GM10248 (cell line): Measurements from ENCODE around the gene NDUFA7.

Experiments used
- CTCF ChIA-PET: fragments of 300-600 bp; sonication (Branson Sonifier 250); formaldehyde crosslinking; extraction: SDS; loops from one replicate; lab custom pipeline; 2021; ENCODE audit warnings: antibody characterized with exemption; lab: Yijun Ruan, JAX
- POLR2A ChIA-PET: fragments of 350-650 bp; sonication (Branson Sonifier 250); formaldehyde crosslinking; extraction: SDS; loops from one replicate; lab custom pipeline; 2020; ENCODE audit warnings: antibody characterized with exemption; lab: Yijun Ruan, JAX
- DNase-seq: peaks from one replicate; pipeline ENCODE4 v3.0.0; 2012; ENCODE audit errors: extremely low spot score
- TF ChIP-seq, protein P1 (sequence below): IDR thresholded peaks from 2 replicates; pipeline ENCODE4 v1.5.1; 2012; ENCODE audit warnings: mild to moderate bottlenecking, low read depth; ENCODE audit errors: extremely low read depth, missing control alignments, control extremely low read depth

NDUFA7 gene

DNA sequence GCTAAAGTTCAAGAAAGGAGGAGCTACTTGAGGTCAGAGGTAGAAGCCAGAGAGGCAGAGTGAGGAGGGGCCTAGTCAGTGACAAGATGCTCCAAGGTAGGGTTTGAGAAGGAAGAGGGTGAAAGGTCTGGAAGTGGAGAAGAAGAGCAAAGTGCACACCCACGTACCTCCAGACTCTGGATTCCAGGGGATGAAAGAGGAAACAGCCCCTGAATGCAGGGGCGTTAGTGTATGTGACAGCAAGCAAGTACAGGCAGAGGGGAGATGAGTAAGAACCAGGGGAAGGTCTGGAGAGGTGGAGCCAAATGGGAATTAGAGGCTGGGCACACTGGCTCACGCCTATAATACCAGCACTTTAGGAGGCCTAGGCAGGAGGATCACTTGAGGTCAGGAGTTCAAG lies 8.8 kb upstream of the NDUFA7 start:
- ChIA-PET CTCF (interaction anchor here (4.3 kb wide), 1 partner anchor 24 kb away, joined by 27 read pairs; no protein-coding TSS in a partner anchor), POLR2A (no interaction called here)
- TF ChIP-seq, protein P1, sequence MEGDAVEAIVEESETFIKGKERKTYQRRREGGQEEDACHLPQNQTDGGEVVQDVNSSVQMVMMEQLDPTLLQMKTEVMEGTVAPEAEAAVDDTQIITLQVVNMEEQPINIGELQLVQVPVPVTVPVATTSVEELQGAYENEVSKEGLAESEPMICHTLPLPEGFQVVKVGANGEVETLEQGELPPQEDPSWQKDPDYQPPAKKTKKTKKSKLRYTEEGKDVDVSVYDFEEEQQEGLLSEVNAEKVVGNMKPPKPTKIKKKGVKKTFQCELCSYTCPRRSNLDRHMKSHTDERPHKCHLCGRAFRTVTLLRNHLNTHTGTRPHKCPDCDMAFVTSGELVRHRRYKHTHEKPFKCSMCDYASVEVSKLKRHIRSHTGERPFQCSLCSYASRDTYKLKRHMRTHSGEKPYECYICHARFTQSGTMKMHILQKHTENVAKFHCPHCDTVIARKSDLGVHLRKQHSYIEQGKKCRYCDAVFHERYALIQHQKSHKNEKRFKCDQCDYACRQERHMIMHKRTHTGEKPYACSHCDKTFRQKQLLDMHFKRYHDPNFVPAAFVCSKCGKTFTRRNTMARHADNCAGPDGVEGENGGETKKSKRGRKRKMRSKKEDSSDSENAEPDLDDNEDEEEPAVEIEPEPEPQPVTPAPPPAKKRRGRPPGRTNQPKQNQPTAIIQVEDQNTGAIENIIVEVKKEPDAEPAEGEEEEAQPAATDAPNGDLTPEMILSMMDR: no peak
- DNase-seq: no peak

DNA sequence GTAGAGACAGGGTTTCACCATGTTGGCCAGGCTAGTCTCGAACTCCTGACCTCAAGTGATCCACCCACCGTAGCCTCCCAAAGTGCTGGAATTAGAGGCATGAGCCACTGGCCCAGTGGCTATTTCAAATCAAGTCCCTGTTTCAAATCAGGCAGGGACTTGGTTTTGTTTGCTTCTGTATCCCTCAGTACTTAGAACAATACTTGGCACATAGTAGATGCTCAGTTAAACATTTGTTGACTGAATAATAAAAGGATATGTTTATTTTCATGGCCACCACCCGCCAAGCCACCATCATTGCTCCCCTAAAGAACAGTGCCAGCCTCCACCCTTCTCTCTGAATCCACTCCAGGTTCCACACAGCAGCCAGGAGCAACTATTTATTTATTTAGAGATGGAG lies 4.3 kb upstream of the NDUFA7 start:
- CTCF ChIA-PET: no interaction called here
- TF ChIP-seq, protein P1: no peak
- POLR2A ChIA-PET: interaction anchor here (0.6 to 0.7 kb wide), 2 partner anchors 154 to 169 kb away, joined by 3 to 6 read pairs; no protein-coding TSS in a partner anchor
- no peak for DNase-seq

- no peak for DNase-seq
- TF ChIP-seq, protein P1: no peak
- ChIA-PET CTCF (interaction anchor here (1.3 to 2.5 kb wide), 2 partner anchors 10 to 29 kb away, joined by 4 to 11 read pairs; no protein-coding TSS in a partner anchor), POLR2A (interaction anchor here (0.6 to 2.3 kb wide), 4 partner anchors 10 to 86 kb away, joined by 3 to 16 read pairs (median 5); no protein-coding TSS in a partner anchor)
These were observed 3.2 kb upstream of the NDUFA7 start for GRCh38 chr19:8324186-8325050.

DNA sequence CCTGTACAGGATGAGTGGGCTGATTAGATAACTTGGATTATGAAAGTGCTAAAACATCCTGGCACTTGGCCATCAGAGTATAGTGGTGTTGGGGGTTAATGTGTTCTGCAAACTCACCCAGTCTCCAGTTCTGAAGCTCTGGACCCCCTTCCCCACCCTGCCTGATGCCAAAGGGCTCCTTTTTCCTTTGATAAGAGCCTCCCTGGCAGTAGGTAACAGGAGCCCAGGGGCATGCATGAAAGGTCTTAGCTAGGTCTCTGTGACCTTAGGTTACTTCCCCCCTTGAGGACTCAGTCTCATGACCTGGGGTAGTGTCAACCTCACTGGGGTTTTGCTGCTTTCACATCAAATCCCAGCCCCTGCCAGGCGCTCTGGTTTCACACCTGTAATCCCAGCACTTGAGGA lies 2.6 kb upstream of the NDUFA7 start:
- CTCF ChIA-PET: interaction anchor here (1.3 to 2.5 kb wide), 2 partner anchors 11 to 30 kb away, joined by 4 to 11 read pairs; no protein-coding TSS in a partner anchor
- POLR2A ChIA-PET: interaction anchor here (0.6 to 2.3 kb wide), 4 partner anchors 11 to 87 kb away, joined by 3 to 16 read pairs (median 5); no protein-coding TSS in a partner anchor
- TF ChIP-seq, protein P1: no peak
- no peak for DNase-seq

GRCh38 chr19:8322638-8322997 lies 1.4 kb upstream of the NDUFA7 start:
- ChIA-PET POLR2A (interaction anchor here (0.6 to 2.3 kb wide), 3 partner anchors 12 to 55 kb away, joined by 3 to 16 read pairs (median 5); no protein-coding TSS in a partner anchor), CTCF (interaction anchor here (2.5 kb wide), 1 partner anchor 31 kb away, joined by 11 read pairs; no protein-coding TSS in a partner anchor)
- DNase-seq: no peak
- TF ChIP-seq, protein P1: no peak

DNA sequence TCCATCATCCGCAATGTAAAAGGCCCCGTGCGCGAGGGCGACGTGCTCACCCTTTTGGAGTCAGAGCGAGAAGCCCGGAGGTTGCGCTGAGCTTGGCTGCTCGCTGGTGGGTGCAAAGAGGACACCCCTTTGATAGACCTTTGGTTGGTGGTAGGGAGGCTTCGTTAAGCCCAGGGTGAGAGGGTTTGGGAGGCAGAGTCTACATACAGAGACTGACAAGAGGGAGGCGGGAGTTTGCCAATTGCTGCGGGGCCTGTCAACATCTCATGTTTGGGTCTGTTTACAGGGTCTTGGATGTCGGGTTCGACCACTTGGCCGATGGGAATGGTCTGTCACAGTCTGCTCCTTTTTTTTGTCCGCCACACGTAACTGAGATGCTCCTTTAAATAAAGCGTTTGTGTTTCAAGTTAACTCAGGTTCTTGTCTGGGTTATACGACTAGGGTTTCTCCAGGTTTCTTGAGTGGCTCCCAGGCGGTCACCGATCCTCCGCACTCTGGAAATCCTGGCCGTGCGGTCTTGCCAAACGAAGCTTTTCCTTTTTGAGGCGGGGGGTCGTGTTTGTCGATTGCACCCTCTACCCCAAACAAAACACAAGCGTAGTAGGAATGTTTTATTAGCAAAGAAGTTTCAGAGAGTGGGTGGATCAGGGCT lies 937 bp upstream of the NDUFA7 start:
- POLR2A ChIA-PET: interaction anchor here (0.6 to 2.3 kb wide), 5 partner anchors 11 to 129 kb away, joined by 3 to 16 read pairs (median 3); no protein-coding TSS in a partner anchor
- no peak for DNase-seq
- TF ChIP-seq, protein P1: no peak
- CTCF ChIA-PET: interaction anchor here (2.0 to 2.5 kb wide), 2 partner anchors 12 to 32 kb away, joined by 7 to 11 read pairs; no protein-coding TSS in a partner anchor
